HG03039 (cell line): ENCODE data around the gene APOL2.
"Not testable (repeated sequence)": the region's sequence is repeated elsewhere in the genome, so short reads cannot be mapped to it uniquely, and the experiment has no call there.

ENCODE experiments used
- ATAC-seq: cut with Tn5 transposase; IDR thresholded peaks from one replicate; pipeline ENCODE4 v1.9.1; 2021; ENCODE audit warnings: mild to moderate bottlenecking, moderate library complexity; ENCODE audit not compliant: unreplicated experiment

APOL2 gene

GRCh38 chr22:36202906-36203305, 36.4 kb downstream of the APOL2 start:
- ATAC-seq: not testable (repeated sequence)

- no peak for ATAC-seq
These were observed 37.6 kb downstream of the APOL2 start, which contains the start of gene APOL4 for GRCh38 chr22:36201630-36202319. APOL4 (minus strand) TSS chr22:36201809; CDS start chr22:36201734, 75 bp downstream.

GRCh38 chr22:36201025-36201424, 38.3 kb downstream of the APOL2 start:
- ATAC-seq: not testable (repeated sequence)

DNA sequence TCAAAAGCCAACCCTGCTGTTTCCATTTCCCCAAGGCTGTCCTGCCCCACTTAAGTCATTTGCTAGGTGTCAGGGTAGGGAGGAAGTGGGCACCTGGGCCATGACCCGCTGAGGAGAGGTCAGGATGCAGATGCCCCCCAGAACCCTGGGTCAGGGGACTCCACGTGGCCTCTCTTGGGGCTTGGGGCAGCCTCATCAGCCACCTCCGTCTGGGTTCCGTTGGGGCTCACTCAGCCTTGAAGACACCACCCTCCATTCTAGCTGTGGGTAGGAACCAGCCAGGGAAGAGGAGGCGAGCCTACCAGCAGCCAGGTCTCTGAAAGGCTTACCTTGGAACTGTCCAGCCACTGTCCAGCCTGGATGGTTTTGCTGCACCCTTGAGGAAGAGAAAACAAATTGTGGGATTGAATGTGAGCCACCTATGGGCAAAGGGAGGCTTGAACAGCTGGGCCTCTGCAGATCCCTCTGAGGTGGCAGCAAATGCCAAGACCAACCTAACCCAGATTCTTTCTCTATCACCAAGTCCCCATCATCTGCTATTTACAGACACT, 40.3 kb downstream of the APOL2 start:
- ATAC-seq: no peak

- ATAC-seq: no peak
These were observed 40.8 kb downstream of the APOL2 start for GRCh38 chr22:36198536-36198935.

GRCh38 chr22:36197514-36198146, 41.7 kb downstream of the APOL2 start:
- no peak for ATAC-seq

DNA sequence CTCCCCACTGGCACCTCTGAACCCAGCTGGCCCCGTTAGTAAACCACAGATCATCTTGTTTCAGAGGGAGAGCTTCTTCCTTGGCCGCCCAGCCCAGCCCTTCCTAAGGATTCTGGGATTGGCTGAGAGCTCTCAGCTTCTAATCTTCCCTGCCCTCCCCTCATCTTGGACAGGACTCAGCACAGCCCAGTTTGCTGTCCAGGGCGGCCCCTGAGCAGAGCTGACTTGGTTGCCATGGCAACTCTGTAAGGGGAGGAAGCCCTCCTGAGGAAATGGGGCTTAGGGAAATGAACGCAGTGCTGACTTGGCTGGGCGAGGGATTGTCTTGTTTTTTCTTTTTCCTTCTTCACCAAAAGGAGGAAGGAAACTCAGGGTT, 42.3 kb downstream of the APOL2 start:
- no peak for ATAC-seq

DNA sequence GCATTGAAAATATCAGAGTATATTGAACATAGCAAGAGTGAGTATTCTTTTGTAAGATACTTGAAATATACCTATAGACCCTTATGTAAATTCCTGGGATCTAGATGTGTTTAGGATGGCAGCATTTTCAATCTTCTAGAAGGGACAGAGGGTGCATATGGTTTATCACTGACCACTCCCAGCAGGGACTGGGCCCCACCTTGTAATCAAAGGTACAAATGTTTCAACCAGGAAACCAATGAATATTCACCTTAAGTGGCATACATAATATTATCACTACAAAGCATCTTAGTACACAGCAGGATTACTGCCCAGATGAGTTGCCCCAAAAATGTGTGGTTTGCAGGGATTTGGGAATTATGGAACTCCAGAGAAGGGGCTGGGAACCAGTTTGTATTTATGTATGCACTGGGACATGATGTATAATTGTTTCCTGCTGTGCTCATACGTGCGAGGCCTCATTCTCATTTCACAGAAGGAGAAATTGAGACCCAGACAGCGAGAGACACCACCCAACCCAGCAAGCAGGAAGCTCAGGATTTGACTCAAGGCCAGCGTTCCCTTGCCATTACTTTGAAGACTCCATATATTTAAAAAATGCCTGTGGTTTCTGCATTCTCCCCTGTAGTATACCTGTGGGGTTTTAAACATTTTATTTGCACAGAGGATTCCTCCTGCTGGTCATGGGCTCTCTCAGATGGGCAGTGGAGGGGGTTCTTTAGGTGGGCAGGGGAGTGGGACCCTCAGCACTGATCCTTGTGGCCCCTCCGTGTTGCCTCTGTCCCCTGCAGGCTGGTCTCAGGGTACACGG, 42.9 kb downstream of the APOL2 start:
- no peak for ATAC-seq

DNA sequence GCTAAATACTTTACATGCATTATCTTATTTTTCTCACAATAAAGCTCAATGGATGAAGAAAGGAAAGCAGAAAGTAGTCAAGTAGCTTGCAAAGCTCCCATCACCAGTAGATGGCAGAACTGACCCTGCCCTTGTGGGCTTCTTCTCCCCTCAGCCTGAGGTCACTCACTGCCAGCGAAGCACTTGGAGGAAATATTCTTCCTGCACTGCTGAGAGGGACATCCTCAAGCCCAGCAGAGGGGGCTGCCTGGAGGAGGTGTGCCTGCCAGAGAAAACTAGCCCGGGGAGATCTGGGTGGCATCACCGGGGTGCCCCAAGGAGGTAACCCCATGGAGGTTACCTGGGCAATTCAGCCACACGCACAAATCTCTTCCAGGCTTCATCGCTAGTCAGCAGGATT, 44.4 kb downstream of the APOL2 start:
- no peak for ATAC-seq

- no peak for ATAC-seq
These were observed 44.9 kb downstream of the APOL2 start for GRCh38 chr22:36194385-36194784.

DNA sequence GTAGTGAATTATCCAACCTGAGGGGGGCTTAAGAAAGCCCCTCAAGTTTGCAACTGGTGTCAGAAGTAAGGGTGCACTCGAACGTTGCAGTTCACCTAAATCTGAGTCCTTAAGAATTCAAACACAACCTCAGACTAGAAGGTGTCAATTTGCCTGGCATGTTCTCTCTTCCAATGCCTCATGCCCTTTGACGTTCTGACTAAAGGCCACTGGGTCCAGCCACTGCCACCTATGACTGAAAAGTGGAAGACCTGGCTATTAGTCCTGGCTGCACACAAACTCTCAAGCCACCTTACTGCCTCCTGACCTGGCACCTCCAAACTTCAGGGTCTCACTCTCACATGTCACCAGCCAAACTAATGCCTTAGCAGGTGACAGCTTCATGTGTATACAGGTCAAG, 45.8 kb downstream of the APOL2 start:
- no peak for ATAC-seq

- ATAC-seq: no peak
These were observed 46.2 kb downstream of the APOL2 start for GRCh38 chr22:36193171-36193570.

GRCh38 chr22:36192542-36192941, 46.8 kb downstream of the APOL2 start:
- ATAC-seq: no peak

DNA sequence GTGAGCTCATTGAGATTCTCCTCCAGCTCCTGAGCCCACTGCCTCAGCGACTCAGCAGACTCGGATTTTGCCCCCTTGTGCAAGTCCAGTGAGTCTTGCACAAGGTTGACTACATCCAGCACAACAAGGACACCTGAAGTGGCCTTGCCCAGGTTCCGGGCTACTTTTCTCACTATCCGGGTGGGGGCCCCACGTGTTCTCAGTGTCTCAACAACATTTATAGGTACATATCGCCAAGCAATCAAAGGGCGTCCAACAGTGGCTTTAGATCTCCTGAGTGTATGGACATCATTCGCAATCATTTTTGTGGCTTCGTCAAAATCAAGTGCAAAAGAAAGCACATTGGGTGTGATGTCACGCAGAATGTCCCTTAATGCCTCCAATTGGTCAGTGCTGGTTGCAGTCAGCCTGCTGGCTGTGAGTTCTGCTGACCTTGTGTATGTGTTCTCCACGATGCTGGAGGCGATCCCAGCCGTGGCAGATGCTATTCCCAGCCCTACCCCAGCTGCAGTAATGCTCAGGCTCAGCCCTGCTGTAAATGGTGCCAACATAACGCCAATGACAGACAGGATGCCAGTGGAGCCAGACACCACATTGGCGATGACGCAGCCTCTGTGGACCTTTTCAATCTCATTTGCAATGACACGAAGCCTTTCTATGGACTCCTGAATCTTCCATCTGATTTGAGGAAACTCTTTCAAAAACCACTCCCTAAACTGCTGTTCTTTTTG, 48.1 kb downstream of the APOL2 start:
- no peak for ATAC-seq

DNA sequence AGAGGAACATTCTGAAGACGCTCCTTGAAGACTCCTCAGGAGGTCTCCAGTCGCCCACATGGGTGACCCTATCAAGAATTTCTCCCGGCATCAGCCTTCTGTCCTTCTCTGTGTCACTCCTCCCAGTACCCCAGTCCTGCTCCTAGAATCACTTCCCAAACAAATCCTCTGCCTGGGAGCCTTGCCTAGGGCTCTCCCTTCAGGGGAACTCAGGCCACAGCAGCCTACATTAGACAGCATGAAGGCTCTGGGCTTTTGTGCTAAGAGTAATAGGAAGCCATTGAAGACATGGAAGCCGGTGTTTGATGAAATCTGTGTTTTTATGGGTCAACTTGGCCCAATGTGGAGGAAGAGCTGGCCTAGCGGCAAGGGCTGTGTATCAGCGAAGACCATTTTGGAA, 51.5 kb downstream of the APOL2 start:
- not testable (repeated sequence) for ATAC-seq

- ATAC-seq: no peak
These were observed 53.3 kb downstream of the APOL2 start for GRCh38 chr22:36185828-36186624.

DNA sequence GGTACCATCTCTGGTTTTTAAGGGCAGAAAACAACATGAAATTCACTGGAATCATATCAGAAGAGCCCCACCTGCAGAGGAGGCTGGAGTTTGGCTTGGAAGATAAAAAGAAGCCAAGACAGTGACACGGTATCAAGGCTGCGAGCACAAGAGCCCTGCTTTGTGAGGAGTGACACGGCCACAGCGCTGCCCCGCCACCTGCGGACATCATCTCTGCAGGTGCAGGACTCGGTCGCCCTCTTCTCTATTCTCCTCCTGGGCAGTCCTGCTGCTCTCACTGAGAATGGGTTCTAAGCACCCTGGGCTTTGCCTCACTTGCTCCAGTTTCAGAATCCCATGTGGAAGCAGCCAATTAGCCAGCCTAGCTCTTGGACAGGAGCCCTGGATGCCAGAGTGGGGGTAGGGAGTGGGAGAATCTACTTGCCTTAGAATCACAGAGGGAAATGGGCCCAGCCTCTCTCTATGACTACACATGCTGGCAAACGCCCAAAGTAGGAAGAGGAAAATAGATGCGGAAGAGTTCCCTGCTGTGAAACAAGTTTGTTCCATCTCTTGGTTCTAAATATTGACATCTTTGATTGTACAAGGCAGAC, 54.8 kb downstream of the APOL2 start:
- ATAC-seq: no peak

DNA sequence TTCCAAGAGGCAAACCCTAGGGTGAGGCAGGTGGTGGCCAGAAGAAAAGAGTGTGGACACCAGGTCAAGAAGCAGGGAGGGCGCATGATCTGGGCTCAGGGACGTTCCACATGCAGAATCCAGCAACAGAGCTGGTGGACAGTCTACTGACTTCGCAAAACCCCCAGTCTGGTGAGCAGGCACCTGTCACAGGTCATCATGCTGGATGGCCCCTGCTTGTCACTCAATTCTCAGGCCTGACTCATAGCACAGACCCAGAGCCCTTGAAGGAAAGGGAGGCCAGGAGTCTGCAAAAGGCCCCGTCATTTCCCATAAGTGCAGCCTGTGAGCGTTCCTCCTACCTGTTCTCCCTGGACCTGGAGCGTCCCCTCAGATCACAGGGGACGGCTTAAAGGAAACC, 55.9 kb downstream of the APOL2 start:
- no peak for ATAC-seq

GRCh38 chr22:36182857-36183256, 56.5 kb downstream of the APOL2 start:
- no peak for ATAC-seq

GRCh38 chr22:36182056-36182455, 57.3 kb downstream of the APOL2 start:
- ATAC-seq: no peak
